IMR-90 (cell line): Measurements from ENCODE around the gene SYCE3.

Experiments used
- CEBPB ChIP-seq: IDR thresholded peaks from 2 replicates; pipeline ENCODE4 v1.6.1; 2012; ENCODE audit warnings: low read depth, low read length, improper control_type of control experiment
- MAFK ChIP-seq: IDR thresholded peaks from 2 replicates; pipeline ENCODE4 v1.6.1; 2012; ENCODE audit warnings: low read depth, low read length, improper control_type of control experiment
- POLR2A ChIP-seq: IDR thresholded peaks from 2 replicates; pipeline ENCODE4 v1.6.1; 2012; ENCODE audit warnings: mild to moderate bottlenecking, low read depth, low read length
- TF ChIP-seq, protein P1 (sequence below): conservative IDR thresholded peaks from 2 replicates; pipeline ENCODE4 v1.5.1; 2012; ENCODE audit warnings: mild to moderate bottlenecking, low read depth, low read length, improper control_type of control experiment

DNA sequence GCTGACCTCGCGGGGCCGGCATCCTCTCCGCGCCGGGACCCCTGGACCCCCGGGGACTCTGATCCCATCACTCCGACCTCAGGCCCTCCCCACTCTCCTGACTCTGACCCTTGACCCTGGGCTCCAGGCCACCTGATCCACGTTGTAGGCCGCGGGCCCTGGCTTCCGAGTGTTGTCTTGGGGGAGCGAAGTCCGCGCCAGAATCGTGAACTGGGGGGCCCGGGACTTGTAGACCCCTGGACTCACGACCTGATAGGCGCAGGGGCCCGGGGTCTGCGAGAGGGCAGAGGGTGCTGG, 32.2 kb downstream of the SYCE3 start:
- TF ChIP-seq POLR2A (no peak), CEBPB (no peak), MAFK (no peak)
- TF ChIP-seq, protein P1, sequence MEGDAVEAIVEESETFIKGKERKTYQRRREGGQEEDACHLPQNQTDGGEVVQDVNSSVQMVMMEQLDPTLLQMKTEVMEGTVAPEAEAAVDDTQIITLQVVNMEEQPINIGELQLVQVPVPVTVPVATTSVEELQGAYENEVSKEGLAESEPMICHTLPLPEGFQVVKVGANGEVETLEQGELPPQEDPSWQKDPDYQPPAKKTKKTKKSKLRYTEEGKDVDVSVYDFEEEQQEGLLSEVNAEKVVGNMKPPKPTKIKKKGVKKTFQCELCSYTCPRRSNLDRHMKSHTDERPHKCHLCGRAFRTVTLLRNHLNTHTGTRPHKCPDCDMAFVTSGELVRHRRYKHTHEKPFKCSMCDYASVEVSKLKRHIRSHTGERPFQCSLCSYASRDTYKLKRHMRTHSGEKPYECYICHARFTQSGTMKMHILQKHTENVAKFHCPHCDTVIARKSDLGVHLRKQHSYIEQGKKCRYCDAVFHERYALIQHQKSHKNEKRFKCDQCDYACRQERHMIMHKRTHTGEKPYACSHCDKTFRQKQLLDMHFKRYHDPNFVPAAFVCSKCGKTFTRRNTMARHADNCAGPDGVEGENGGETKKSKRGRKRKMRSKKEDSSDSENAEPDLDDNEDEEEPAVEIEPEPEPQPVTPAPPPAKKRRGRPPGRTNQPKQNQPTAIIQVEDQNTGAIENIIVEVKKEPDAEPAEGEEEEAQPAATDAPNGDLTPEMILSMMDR, result no peak
